RKO (cell line): ENCODE results near the gene HYCC2.
"Not testable (repeated sequence)": the region's sequence is repeated elsewhere in the genome, so short reads cannot be mapped to it uniquely, and the experiment has no call there.

ENCODE experiments used
- DNase-seq: peaks from one replicate; pipeline ENCODE4 v3.0.0-alpha.2; 2016; ENCODE audit warnings: low spot score

The HYCC2 gene

GRCh38 chr2:201070948-201071478, 458 bp downstream of the HYCC2 start:
- DNase-seq: peak; percentile 72

- DNase-seq: no peak
These were observed 6.6 kb downstream of the HYCC2 start for GRCh38 chr2:201064797-201065329.

- not testable (repeated sequence) for DNase-seq
These were observed 8.0 kb downstream of the HYCC2 start for GRCh38 chr2:201063516-201063915.

- DNase-seq: no peak
These were observed 11.3 kb downstream of the HYCC2 start for GRCh38 chr2:201059961-201060755.

GRCh38 chr2:201058914-201059313, 12.6 kb downstream of the HYCC2 start:
- DNase-seq: no peak

GRCh38 chr2:201057715-201058248, 13.7 kb downstream of the HYCC2 start:
- no peak for DNase-seq

GRCh38 chr2:201057087-201057521, 14.4 kb downstream of the HYCC2 start:
- no peak for DNase-seq

- DNase-seq: no peak
These were observed 22.0 kb downstream of the HYCC2 start for GRCh38 chr2:201049455-201049854.

GRCh38 chr2:201046881-201047280, 24.6 kb downstream of the HYCC2 start:
- DNase-seq: no peak

GRCh38 chr2:201043050-201043449, 28.4 kb downstream of the HYCC2 start:
- DNase-seq: not testable (repeated sequence)

- not testable (repeated sequence) for DNase-seq
These were observed 29.0 kb downstream of the HYCC2 start for GRCh38 chr2:201042451-201042850.

GRCh38 chr2:201040867-201041628, 30.4 kb downstream of the HYCC2 start:
- no peak for DNase-seq

GRCh38 chr2:201038855-201039254, 32.6 kb downstream of the HYCC2 start:
- DNase-seq: no peak

- DNase-seq: not testable (repeated sequence)
These were observed 33.1 kb downstream of the HYCC2 start for GRCh38 chr2:201038361-201038760.

- DNase-seq: not testable (repeated sequence)
These were observed 37.1 kb downstream of the HYCC2 start for GRCh38 chr2:201034355-201034754.

GRCh38 chr2:201024518-201024917, 47.0 kb downstream of the HYCC2 start:
- DNase-seq: no peak

- DNase-seq: no peak
These were observed 49.6 kb downstream of the HYCC2 start for GRCh38 chr2:201021914-201022313.
